ENCODE measurements around the gene XRCC5.
"Not testable (repeated sequence)": the region's sequence is repeated elsewhere in the genome, so short reads cannot be mapped to it uniquely, and the experiment has no call there.

The XRCC5 gene

GRCh38 chr2:216206041-216206703, 97.0 kb downstream of the XRCC5 start:
- no peak for DNase-seq

GRCh38 chr2:216206821-216207220, 97.7 kb downstream of the XRCC5 start:
- DNase-seq, result no peak

GRCh38 chr2:216208661-216209060, 99.5 kb downstream of the XRCC5 start:
- DNase-seq, result not testable (repeated sequence)

- DNase-seq, result no peak
These were observed 101.8 kb downstream of the XRCC5 start for GRCh38 chr2:216210701-216211540.

GRCh38 chr2:216211614-216212145, 102.5 kb downstream of the XRCC5 start:
- no peak for DNase-seq

GRCh38 chr2:216214768-216215167, 105.6 kb downstream of the XRCC5 start:
- no peak for DNase-seq

GRCh38 chr2:216215658-216216390, 106.7 kb downstream of the XRCC5 start:
- DNase-seq, result no peak

GRCh38 chr2:216216951-216217903, 108.1 kb downstream of the XRCC5 start:
- peak; percentile 86 for DNase-seq

GRCh38 chr2:216217904-216218260, 108.7 kb downstream of the XRCC5 start:
- DNase-seq, result no peak

- no peak for DNase-seq
These were observed 110.7 kb downstream of the XRCC5 start for GRCh38 chr2:216219861-216220260.

- no peak for DNase-seq
These were observed 111.8 kb downstream of the XRCC5 start for GRCh38 chr2:216220976-216221375.

GRCh38 chr2:216221811-216222210, 112.7 kb downstream of the XRCC5 start:
- no peak for DNase-seq

GRCh38 chr2:216222650-216223352, 113.7 kb downstream of the XRCC5 start:
- no peak for DNase-seq

- no peak for DNase-seq
These were observed 115.2 kb downstream of the XRCC5 start for GRCh38 chr2:216224388-216224787.

GRCh38 chr2:216229277-216229914, 120.2 kb downstream of the XRCC5 start:
- no peak for DNase-seq

- no peak for DNase-seq
These were observed 122.7 kb downstream of the XRCC5 start for GRCh38 chr2:216231867-216232266.

- no peak for DNase-seq
These were observed 123.6 kb downstream of the XRCC5 start for GRCh38 chr2:216232721-216233120.

GRCh38 chr2:216233281-216233995, 124.3 kb downstream of the XRCC5 start:
- DNase-seq, result peak; percentile 21

GRCh38 chr2:216234106-216234505, 125.0 kb downstream of the XRCC5 start:
- DNase-seq, result peak; percentile 32

- DNase-seq, result peak; percentile 43
These were observed 126.3 kb downstream of the XRCC5 start for GRCh38 chr2:216235462-216235861.

Measured in islet precursor cell (in vitro differentiated cells).